NOMO-1 treated with dmso at 0.1 percent for 144 hours (cell line): Measurements from ENCODE around the gene SLC22A16.
"Not testable (repeated sequence)": the region's sequence is repeated elsewhere in the genome, so short reads cannot be mapped to it uniquely, and the experiment has no call there.

Experiments
- DNase-seq: peaks from one replicate; lab custom pipeline; 2025; ENCODE audit not compliant: unreplicated experiment; lab: John Stamatoyannopoulos, UW

SLC22A16 gene

GRCh38 chr6:110476046-110476849, at the start of gene SLC22A16:
Gene SLC22A16 (minus strand): TSS chr6:110476613. CDS start chr6:110476574, 39 bp downstream.
- peak; percentile 31 for DNase-seq

DNA sequence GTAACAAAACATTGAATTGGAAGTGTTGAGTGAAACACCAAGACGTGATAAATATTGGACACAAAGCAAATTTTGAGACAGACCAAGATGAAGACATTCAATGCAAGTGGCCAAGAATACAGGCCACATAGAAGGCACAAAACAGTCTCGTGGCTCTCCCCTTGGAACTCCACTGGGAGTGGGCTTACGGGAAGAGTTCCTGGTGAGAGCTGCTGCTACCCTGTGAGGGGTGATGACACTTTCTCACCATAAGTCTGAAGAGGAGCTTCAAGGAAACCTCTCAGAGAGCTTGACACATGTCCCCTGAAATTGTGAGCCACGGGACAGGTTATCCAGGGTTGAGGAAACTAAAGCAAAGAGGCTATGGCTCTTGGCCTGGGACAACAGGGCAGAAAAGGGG, 48.6 kb upstream of the SLC22A16 start:
- DNase-seq: no peak

DNA sequence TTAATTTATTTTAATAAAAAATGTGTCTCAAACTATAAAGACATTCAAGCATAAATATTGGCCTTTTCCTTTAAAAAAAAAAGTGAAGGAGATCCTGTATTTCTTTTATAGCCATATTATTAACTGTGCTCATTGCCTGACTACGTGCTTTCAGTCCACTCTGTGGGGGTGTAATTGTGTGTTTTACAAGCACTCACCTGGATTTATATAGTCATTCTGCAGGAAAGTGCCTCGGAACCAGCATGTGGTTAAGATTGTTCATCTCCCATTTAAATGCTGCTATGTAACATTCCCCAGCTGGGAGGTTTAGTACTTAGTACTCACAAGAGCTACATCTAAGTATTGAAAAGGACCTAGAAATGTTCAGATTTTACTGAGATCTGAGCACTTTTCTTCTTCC, 47.9 kb upstream of the SLC22A16 start:
- no peak for DNase-seq

DNA sequence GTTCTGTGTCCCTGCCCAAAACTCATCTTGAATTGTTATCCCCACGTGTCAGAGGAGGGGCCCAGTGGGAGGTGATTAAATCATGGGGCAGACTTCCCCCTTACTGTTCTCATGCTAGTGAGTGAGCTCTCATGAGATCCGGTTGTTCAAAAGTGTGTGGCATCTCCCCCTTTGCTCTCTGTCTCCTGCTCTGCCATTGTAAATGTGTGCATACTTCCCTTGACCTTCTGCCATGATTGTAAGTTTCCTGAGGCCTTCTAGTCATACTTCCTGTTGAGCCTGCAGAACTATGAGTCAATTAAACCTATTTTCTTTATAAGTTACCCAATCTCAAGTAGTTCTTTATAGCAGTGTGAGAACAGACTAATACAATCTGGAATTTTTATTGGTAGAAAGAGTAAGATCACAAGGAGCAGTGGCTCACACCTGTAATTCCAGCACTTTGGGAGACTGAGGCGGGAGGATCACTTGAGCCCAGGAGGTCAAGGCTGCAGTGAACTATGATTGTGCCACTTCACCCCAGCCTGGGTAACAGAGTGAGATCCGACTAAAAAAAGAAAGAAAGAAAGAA, 47.1 kb upstream of the SLC22A16 start:
- no peak for DNase-seq

GRCh38 chr6:110522427-110522826, 46.0 kb upstream of the SLC22A16 start:
- DNase-seq: no peak

GRCh38 chr6:110520992-110521543, 44.7 kb upstream of the SLC22A16 start:
- DNase-seq: no peak

GRCh38 chr6:110520209-110520965, 44.0 kb upstream of the SLC22A16 start:
- no peak for DNase-seq

DNA sequence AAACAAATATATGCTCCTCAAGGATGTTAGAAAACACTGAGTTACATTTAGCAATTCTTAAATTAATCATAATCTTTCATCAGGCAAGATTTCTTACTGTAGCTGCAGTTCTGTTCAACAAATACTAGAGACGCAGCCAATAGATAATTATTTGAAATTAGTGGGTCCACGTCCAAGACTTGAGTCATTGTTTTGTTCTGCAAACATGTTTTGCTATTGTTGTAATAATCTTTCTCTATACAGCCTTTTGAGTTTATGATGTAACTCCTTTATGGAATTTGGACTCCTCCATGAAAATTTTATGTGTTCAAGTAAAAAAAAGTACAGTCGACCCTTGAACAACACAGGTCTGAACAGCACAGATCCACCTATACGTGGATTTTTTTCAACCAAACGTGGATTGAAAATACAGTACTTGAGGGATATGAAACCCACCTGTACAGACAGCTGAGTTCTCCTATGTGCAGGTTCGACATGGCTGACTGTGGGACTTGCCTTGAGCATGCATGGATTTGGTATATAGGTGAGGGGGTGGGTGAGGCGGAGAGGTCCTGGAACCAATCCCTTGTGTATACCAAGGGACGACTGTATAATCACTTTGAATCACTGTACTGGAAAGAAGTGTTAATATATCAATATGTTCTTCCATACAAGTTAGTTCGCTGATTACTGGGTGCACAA, 41.3 kb upstream of the SLC22A16 start:
- DNase-seq: no peak

DNA sequence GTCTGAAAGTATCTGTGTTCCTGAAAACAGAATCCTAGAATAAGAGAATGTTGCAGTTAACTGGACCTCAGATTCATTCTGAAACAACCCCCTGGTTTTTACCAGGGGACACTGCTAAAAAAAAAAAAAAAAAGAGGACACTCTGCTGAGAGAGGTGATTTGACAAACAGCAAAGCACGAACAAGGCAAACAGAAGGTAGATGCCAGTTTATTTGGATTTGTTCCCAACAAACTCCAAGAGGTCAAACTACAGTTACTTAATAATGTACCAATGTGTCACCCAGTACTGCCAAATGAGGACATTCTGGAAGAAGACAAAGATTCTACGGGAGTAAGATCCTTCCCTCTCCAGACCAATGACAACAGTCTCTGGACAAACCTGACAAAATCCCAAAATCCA, 40.6 kb upstream of the SLC22A16 start:
- DNase-seq: no peak

- DNase-seq: peak; percentile 60
These were observed 38.4 kb upstream of the SLC22A16 start for GRCh38 chr6:110514818-110515217.

- DNase-seq: no peak
These were observed 36.6 kb upstream of the SLC22A16 start for GRCh38 chr6:110512991-110513390.

- not testable (repeated sequence) for DNase-seq
These were observed 36.1 kb upstream of the SLC22A16 start for GRCh38 chr6:110512549-110512948.

GRCh38 chr6:110511401-110511800, 35.0 kb upstream of the SLC22A16 start:
- no peak for DNase-seq

DNA sequence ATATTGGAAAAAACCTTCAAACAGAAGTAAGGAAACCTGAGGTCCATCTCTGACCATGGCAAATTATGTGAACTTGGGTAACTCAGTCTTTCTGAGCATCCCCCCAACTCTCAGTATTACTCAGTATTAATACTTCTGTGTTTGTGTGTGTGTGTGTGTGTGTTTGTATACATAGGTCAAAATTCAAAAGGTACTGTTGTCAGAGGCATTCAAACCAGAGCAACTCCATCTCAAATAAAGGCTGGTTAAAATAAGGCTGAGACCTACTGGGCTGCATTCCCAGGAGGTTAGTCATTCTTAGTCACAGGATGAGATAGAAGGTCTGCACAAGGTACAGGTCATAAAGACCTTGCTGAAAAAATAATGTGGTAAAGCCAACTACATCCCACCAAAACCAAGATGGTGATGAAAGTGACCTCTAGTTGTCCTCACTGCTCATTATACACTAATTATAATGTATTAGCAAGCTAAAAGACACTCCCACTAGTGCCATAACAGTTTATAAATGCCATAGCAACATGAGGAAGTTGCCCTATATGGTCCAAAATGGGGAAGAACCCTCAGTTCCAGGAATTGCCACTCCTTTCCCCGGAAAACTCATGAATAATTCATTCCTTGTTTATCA, 33.3 kb upstream of the SLC22A16 start:
- DNase-seq: no peak

GRCh38 chr6:110504891-110505290, 28.5 kb upstream of the SLC22A16 start:
- DNase-seq: not testable (repeated sequence)

- DNase-seq: no peak
These were observed 19.5 kb upstream of the SLC22A16 start for GRCh38 chr6:110495949-110496348.

DNA sequence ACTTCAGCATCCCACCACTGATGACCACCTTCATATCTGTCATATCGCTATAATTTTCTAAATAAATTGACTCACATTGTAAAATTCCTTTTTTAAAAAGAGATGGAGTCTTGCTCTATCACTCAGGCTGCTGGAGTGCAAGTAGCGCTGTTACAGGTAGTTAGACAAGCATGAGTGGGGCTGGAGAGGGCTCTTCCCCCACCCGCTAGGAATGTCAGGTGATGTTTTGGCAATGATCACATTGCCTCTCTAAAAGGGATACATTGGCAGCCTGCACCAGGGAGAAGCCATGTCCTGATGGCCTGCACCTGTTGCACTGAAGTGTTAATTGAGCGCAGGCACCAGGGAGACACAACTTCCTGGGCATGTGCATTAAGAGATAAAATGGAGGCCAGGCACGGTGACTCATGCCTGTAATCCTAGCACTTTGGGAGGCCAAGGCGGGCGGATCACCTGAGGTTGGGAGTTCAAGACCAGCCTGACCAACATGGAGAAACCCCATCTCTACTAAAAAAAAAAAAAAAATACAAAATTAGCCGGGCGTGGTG, 16.9 kb upstream of the SLC22A16 start:
- no peak for DNase-seq

GRCh38 chr6:110492584-110492983, 16.2 kb upstream of the SLC22A16 start:
- no peak for DNase-seq

GRCh38 chr6:110491644-110492317, 15.4 kb upstream of the SLC22A16 start:
- no peak for DNase-seq

- DNase-seq: no peak
These were observed 14.9 kb upstream of the SLC22A16 start for GRCh38 chr6:110491299-110491643.
